Fibroblast of lung (primary cell): ENCODE measurements around the gene CALHM3.

Experiments used
- EZH2 ChIP-seq: IDR thresholded peaks from 2 replicates; pipeline ENCODE4 v1.5.1; 2012; ENCODE audit warnings: low read length, control low read depth, mild to moderate bottlenecking; ENCODE audit errors: missing control alignments
- TF ChIP-seq, protein P1 (sequence below), 2 donors: IDR thresholded peaks in 1 of 2; conservative IDR thresholded peaks in 1 of 2; 1 replicate in 1 of 2; 2 replicates in 1 of 2; pipeline ENCODE4 v1.5.1; 2011 to 2012; ENCODE audit warnings: low read length in 2 of 2, control low read depth in 1 of 2, inconsistent platforms in 1 of 2, low read depth in 1 of 2, mild to moderate bottlenecking in 1 of 2

DNA sequence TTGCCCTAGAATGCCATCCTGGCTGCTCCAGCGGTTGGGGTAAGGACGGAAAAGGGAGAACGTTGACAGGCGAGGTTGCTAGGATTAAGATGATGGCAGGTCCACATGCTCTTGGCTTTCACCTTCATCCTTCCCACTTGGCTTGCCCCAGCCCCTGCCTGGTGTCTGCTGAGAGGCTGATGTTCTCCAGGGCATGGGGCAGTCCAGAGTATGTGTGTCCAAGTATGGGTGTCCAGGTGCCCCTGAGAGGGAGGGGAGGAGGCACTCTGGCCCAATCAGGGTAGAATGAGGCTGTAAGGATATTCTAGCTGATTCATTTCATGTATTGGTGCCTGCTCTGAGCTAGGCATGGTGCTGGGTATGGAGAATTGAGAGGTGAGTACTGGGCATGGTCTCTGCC, 27.0 kb upstream of the CALHM3 start:
- no peak for TF ChIP-seq EZH2
- TF ChIP-seq, protein P1, sequence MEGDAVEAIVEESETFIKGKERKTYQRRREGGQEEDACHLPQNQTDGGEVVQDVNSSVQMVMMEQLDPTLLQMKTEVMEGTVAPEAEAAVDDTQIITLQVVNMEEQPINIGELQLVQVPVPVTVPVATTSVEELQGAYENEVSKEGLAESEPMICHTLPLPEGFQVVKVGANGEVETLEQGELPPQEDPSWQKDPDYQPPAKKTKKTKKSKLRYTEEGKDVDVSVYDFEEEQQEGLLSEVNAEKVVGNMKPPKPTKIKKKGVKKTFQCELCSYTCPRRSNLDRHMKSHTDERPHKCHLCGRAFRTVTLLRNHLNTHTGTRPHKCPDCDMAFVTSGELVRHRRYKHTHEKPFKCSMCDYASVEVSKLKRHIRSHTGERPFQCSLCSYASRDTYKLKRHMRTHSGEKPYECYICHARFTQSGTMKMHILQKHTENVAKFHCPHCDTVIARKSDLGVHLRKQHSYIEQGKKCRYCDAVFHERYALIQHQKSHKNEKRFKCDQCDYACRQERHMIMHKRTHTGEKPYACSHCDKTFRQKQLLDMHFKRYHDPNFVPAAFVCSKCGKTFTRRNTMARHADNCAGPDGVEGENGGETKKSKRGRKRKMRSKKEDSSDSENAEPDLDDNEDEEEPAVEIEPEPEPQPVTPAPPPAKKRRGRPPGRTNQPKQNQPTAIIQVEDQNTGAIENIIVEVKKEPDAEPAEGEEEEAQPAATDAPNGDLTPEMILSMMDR (conservative IDR thresholded peaks at IDR 0.05 in 1 of 2, IDR thresholded peaks at IDR 0.05 in 1 of 2; ENCODE audit: low read depth in 1 of 2, low read length in 2 of 2): no peak
